LNCaP clone FGC (cell line): ENCODE results near the gene CFAP92.

Source experiments
- DNase-seq: peaks from one replicate; pipeline ENCODE4 v3.0.0-alpha.2; 2011; ENCODE audit warnings: low read depth
- H3K4me3 ChIP-seq: 2 replicates; pipeline ENCODE4 v1.5.1; 2011; ENCODE audit warnings: mild to moderate bottlenecking, low read depth, low read length, control low read depth
- TF ChIP-seq, protein P1 (sequence below): IDR thresholded peaks from 2 replicates; pipeline ENCODE4 v1.5.1; 2012; ENCODE audit warnings: mild to moderate bottlenecking; ENCODE audit not compliant: control insufficient read depth, insufficient read depth; ENCODE audit errors: extremely low read depth

The CFAP92 gene

DNA sequence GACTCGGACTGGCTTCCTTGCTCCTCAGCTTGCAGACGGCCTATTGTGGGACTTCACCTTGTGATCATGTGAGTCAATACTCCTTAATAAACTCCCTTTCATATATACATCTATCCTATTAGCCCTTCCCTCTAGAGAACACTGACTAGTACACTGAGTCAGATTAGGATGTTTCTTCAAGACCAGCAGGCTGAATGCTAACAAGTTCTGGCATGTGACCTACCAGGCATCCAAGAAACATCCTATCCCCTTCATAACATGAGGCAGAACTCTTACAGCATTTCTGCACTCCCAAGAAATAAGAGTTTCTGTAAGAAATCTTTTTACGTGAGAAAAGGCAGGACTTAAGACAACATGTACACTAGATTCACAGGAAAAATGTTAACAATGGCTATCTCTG is 9.3 kb downstream of the CFAP92 start:
- no peak overlapping the region for H3K4me3 ChIP-seq
- TF ChIP-seq, protein P1, sequence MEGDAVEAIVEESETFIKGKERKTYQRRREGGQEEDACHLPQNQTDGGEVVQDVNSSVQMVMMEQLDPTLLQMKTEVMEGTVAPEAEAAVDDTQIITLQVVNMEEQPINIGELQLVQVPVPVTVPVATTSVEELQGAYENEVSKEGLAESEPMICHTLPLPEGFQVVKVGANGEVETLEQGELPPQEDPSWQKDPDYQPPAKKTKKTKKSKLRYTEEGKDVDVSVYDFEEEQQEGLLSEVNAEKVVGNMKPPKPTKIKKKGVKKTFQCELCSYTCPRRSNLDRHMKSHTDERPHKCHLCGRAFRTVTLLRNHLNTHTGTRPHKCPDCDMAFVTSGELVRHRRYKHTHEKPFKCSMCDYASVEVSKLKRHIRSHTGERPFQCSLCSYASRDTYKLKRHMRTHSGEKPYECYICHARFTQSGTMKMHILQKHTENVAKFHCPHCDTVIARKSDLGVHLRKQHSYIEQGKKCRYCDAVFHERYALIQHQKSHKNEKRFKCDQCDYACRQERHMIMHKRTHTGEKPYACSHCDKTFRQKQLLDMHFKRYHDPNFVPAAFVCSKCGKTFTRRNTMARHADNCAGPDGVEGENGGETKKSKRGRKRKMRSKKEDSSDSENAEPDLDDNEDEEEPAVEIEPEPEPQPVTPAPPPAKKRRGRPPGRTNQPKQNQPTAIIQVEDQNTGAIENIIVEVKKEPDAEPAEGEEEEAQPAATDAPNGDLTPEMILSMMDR: no peak
- DNase-seq: no peak

DNA sequence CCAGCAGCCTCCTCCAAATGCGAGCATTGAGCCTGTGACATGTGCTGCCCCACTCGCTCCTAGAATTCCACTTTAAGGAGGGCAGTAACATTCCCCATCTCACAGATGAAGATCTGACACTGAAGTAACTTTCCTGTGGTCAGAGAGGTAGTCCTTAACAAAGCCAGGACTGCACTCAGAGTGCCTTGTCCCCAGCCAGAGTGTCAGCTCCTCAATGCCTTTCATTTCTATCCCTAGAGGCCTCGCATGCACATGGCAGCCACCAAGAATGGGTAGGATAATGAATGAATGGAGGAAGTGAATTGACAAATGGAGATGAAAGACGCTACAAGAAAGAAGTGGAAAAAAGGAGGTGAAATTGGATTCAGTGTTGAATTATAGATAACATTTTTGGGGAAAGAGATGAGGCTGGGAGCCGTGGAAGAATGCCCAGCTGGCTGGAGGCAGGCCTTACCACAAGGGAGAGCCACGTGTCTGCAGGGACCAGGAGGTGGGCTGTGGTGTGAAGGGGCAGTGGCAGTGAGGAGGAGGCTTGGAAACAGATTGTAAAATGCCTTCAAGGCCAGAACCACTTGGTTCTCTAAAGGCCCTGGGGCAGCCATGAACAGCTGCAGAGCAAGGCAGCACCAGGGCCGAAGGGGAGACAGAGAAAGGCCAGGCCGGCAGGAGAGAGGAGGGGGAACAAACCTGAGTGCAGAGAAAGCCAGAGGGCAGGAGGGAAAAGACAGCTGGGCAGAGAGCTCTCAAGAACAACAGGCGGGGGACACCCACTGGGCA is 10.4 kb downstream of the CFAP92 start:
- no peak overlapping the region for H3K4me3 ChIP-seq
- no peak for DNase-seq
- TF ChIP-seq, protein P1: no peak

DNA sequence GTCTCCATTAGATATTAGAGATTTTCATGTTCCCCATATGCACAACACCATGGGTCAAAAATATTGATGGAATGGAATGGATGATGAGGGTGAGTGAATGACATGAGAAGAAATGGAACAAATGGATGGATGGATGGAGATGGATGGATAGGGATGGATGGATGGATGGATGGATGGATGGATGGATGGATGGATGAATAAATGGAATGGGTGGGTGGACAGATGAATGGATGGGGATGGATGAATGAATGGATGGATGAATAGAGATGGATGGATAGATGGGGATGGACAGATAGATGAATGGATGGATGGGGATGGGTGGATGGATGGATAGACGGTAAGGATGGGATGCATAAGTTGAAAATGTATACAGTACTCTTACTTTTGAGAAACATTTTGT is 18.6 kb downstream of the CFAP92 start:
- no peak overlapping the region for H3K4me3 ChIP-seq
- DNase-seq: no peak
- TF ChIP-seq, protein P1: no peak

DNA sequence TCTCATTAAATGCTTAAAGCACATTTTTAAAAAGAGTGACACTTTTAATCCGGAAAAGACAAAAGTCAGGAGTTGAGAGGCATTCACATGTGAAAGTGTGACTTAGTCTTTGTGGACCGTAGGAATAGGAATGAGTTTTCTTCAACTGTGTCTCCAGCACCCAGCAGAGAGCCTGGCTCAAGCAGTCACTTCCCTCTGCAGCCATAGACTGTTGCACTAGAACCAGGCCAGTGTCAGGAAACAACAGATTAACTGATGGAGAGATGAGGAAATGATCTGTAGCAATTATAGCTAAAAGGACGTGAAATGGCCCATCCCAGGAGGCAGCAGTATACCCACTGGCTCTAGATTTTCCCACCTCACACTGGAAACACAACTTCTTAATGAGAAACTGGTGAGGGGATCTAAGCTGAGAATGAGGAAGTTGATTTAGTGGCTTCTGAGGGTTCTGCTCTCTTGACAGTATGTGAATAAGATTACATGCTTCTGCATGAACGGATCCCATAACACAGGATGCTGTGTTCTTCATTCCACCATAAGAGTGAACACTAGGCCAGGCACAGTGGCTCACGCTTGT is 19.8 kb downstream of the CFAP92 start:
- TF ChIP-seq, protein P1: no peak
- no peak for DNase-seq
- H3K4me3 ChIP-seq: no peak overlapping the region

DNA sequence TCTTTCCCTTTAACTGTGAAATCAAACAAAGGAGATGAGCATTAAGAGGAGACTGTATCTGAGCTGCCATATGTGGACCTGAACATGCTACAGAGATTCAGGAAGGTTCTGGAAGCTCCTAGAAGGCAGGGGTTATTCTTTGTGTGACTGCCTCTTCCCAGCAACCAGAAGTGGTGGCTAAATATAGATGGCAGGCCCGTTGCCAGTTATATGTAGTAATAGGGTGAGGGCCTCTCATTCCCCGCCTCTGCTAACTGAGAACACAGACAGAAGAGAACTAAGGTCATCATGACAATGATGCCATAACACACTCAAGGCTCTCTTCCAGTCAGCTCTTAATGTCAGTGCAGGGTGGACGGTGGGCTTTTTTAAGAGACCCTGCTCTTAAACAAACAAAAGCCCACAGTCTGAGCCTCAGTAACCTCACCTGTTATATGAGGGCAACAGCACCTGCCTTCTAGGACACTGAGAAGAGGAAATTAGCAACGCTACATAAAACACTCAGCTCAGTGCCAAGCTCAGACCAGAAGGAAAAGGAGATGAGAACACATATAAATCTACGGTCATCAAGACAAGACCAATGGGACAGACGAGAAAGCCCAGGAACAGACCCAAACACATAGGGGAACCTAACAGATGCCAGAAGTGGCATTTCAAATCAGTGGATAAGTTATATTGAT is 22.3 kb downstream of the CFAP92 start:
- TF ChIP-seq, protein P1: no peak
- no peak for DNase-seq
- H3K4me3 ChIP-seq: no peak overlapping the region

DNA sequence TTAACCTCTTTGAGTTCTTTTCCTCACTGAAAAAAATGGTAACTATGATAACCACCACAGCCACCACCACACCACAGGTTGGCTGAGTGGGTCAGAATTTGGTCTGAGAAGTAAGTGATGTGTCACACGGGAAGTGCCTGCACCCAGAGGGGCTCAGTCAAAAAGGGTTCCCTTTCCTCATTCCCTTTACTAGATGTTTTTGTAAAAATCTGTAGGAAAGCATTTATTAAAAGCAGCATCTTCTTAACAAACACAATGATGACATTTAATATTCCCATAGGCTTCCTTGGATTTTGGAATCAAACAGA is 23.2 kb downstream of the CFAP92 start:
- DNase-seq: no peak
- TF ChIP-seq, protein P1: no peak
- no peak overlapping the region for H3K4me3 ChIP-seq
